ENCODE measurements around the gene PPFIA1. TPM values are rescaled to one million over a fixed set of nuclear protein-coding genes. Genes with fewer than 3 reads are reported as not detected.

Gene PPFIA1
- polyA plus RNA-seq, 2 of the 4 experiments (the other 2 are of a cell fraction): 23.3 to 45.6 TPM

DNA sequence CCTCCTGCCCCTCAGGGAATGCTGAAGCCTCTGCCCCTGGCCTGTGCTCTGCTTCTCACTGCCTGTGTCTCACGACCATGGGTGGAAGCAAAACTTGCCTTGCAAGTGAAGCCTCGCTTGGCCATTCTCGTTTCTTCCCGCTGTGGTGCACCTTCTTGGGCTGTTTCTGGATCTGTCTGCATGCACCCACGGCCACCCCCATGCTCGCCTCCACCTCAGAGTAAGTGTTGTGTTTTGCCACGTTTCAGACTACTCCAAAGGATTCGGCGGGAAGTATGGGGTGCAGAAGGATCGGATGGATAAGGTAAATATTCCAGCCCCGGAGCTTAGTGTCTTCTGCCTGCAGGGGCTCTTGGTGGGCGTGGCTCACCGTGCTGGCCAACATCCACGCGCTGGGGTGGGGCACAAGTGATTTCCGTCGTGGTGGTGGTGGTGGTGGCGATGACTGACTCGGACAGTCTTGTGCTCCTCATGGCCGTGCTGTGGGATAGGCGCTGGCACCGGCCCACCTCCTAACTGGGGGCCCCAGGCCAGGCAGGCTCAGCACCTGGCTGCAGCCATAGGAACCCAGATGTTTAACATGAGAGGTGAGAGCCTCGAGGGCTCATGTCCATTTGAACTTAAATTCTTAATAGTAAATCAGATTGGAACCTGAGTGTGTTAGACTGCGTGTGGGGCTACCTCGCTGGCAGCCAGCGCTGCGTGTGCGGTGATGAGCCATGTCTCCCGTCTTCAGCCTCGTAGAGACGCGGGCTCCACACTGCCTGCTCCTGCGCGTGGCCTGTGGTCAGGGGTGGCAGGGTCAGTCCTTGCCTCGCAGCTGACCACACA, 152.4 kb downstream of the PPFIA1 start:
- Histone ChIP-seq H3K4me3 (no peak overlapping the region), H3K9me3 (no peaks in the 10 kb centered on the region), H3K4me2 (no peak overlapping the region), H3K27ac (no peak overlapping the region), H3K4me1 (no peaks in the 10 kb centered on the region)
- FAIRE-seq (no peak), DNase-seq (ENCODE audit: low read depth in 1 of 2, low spot score in 1 of 2) (no peak), ATAC-seq (no peak)
- CTCF ChIA-PET: no interaction called here
- POLR2A ChIA-PET: no interaction called here
- 93% methylated on average over 28 of the region's 35 CpGs for WGBS (ENCODE audit: missing lambda C conversion rate)
- TF ChIP-seq PHF8 (IDR thresholded peaks at IDR 0.05; ENCODE audit: borderline replicate concordance, low read depth) (no peak), MYC (IDR thresholded peaks at IDR 0.05; ENCODE audit: borderline replicate concordance, low read length) (no peak), ZC3H11A (IDR thresholded peaks at IDR 0.05) (no peak), NPAS2 (CRISPR knock-in tag; IDR thresholded peaks at IDR 0.05; ENCODE audit: borderline replicate concordance) (no peak), ESRRA (IDR thresholded peaks at IDR 0.05; ENCODE audit: borderline replicate concordance, low read length) (no peak), ZFP36 (IDR thresholded peaks at IDR 0.05; ENCODE audit: borderline replicate concordance, partially characterized antibody) (no peak), CHD2 (IDR thresholded peaks at IDR 0.05; ENCODE audit: low read length, partially characterized antibody) (no peak), HEYL (CRISPR knock-in tag; IDR thresholded peaks at IDR 0.05) (no peak)
- TF ChIP-seq, protein P1, sequence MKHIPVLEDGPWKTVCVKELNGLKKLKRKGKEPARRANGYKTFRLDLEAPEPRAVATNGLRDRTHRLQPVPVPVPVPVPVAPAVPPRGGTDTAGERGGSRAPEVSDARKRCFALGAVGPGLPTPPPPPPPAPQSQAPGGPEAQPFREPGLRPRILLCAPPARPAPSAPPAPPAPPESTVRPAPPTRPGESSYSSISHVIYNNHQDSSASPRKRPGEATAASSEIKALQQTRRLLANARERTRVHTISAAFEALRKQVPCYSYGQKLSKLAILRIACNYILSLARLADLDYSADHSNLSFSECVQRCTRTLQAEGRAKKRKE (CRISPR knock-in tag; IDR thresholded peaks at IDR 0.05; ENCODE audit: low read depth): no peak
- TF ChIP-seq, protein P2, sequence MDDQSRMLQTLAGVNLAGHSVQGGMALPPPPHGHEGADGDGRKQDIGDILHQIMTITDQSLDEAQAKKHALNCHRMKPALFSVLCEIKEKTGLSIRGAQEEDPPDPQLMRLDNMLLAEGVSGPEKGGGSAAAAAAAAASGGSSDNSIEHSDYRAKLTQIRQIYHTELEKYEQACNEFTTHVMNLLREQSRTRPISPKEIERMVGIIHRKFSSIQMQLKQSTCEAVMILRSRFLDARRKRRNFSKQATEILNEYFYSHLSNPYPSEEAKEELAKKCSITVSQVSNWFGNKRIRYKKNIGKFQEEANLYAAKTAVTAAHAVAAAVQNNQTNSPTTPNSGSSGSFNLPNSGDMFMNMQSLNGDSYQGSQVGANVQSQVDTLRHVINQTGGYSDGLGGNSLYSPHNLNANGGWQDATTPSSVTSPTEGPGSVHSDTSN (IDR thresholded peaks at IDR 0.05): no peak
- TF ChIP-seq, protein P3, sequence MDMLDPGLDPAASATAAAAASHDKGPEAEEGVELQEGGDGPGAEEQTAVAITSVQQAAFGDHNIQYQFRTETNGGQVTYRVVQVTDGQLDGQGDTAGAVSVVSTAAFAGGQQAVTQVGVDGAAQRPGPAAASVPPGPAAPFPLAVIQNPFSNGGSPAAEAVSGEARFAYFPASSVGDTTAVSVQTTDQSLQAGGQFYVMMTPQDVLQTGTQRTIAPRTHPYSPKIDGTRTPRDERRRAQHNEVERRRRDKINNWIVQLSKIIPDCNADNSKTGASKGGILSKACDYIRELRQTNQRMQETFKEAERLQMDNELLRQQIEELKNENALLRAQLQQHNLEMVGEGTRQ (IDR thresholded peaks at IDR 0.05): no peak

DNA sequence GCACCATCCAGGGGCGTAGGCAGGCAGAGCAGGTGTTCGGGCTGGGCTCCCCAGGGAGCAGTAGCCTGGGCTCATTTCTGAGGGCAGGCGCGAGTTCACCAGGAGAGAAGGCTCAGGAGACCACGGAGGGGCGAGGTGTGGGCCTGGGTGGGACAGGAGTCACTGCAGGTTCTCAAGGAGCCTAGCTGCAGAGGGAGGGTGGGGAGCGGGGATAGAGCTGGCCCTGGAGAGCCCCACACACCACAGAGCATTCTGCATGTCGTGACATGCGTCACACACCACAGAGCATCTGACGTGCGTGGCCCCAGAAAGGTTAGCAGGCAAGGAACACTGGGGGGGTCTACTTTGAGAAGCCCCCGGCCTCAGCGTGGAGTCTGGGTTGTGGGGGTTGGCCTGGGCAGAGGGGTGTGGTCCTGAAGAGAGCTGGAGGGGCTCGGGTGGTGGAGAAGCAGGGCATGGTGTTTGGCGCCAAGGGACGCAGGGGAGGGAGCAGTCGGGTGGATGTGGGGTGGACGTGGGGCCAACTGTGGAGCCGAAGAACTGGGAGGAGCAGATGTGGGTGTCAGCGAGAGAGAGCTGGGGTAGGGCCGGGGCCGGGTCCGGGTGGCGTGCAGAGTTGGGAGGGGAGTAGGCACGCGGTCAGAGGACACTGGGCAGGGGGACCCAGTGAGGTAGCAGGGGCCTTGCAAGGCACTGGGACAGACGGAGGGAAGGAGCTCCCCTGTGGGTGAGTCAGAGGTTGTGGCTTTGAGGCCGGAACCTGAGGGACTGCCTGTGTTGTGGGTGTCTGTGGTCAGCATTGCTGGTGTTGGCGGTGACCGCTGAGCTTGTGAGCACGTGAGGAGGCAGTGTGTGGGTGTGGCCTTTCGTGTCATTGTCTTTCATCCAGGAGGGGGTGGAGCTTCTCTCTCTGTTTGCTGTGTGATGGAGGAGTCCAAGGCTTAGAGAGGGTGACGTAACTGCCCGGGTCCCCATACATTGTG, 153.3 kb downstream of the PPFIA1 start:
- WGBS (ENCODE audit: missing lambda C conversion rate): 93% methylated on average over 29 of the region's 34 CpGs
- POLR2A ChIA-PET: interaction anchor here (0.5 kb wide), 1 partner anchor 714 kb away, joined by 7 read pairs; no protein-coding TSS in a partner anchor

More for the DNA sequence above, 153.3 kb downstream of the PPFIA1 start:
- CTCF ChIA-PET: interaction anchor here (0.9 kb wide), 1 partner anchor 9 kb away, joined by 3 read pairs; no protein-coding TSS in a partner anchor
- no peak for FAIRE-seq
- Histone ChIP-seq H3K27ac (no peak overlapping the region), H3K4me2 (no peak overlapping the region), H3K9me3 (no peaks in the 10 kb centered on the region), H3K4me1 (no peaks in the 10 kb centered on the region), H3K4me3 (no peak overlapping the region)
- TF ChIP-seq CHD2 (IDR thresholded peaks at IDR 0.05; ENCODE audit: low read length, partially characterized antibody) (no peak), FOSL2 (IDR thresholded peaks at IDR 0.05) (no peak), FOSL2 (CRISPR knock-in tag; IDR thresholded peaks at IDR 0.05) (no peak), HEYL (CRISPR knock-in tag; IDR thresholded peaks at IDR 0.05) (no peak), EHMT2 (IDR thresholded peaks at IDR 0.05; ENCODE audit: low read depth) (no peak), CEBPB (IDR thresholded peaks at IDR 0.05) (no peak), ZSCAN20 (CRISPR knock-in tag; IDR thresholded peaks at IDR 0.05) (no peak), BHLHE40 (IDR thresholded peaks at IDR 0.05; ENCODE audit: low read depth, low read length) (no peak), JUN (IDR thresholded peaks at IDR 0.05) (no peak), MYC (IDR thresholded peaks at IDR 0.05; ENCODE audit: borderline replicate concordance, low read length) (no peak), HDAC2 (IDR thresholded peaks at IDR 0.05) (no peak), FOXS1 (CRISPR knock-in tag; IDR thresholded peaks at IDR 0.05) (no peak), NPAS2 (CRISPR knock-in tag; IDR thresholded peaks at IDR 0.05; ENCODE audit: borderline replicate concordance) (no peak), RAD21 (conservative IDR thresholded peaks at IDR 0.05 in 1 of 2, IDR thresholded peaks at IDR 0.05 in 1 of 2) (no peak), CBX8 (IDR thresholded peaks at IDR 0.05) (no peak), RCOR1 (IDR thresholded peaks at IDR 0.05; ENCODE audit: low read depth, low read length) (no peak), TFCP2L1 (CRISPR knock-in tag; IDR thresholded peaks at IDR 0.05) (no peak), MAFK (IDR thresholded peaks at IDR 0.05; ENCODE audit: partially characterized antibody) (no peak), GATA3 (IDR thresholded peaks at IDR 0.05; ENCODE audit: borderline replicate concordance) (no peak), ESRRA (IDR thresholded peaks at IDR 0.05; ENCODE audit: borderline replicate concordance, low read length) (no peak)
- TF ChIP-seq, protein P4, sequence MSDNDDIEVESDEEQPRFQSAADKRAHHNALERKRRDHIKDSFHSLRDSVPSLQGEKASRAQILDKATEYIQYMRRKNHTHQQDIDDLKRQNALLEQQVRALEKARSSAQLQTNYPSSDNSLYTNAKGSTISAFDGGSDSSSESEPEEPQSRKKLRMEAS (IDR thresholded peaks at IDR 0.05): no peak
- DNase-seq (ENCODE audit: low read depth in 1 of 2, low spot score in 1 of 2): peak in 1 of 2 experiments; percentile 20
- peak in 1 of 2 experiments; percentile 15; a peak in 1 of 6 replicates for ATAC-seq
